Panc1 (cell line): ENCODE data around the gene DYNLT1. TPM values are rescaled to one million over a fixed set of nuclear protein-coding genes. Genes with fewer than 3 reads are reported as not detected.

Experiments used
- ATAC-seq: fragments of 200-7000 bp; cut with Tn5 transposase; 2 replicates; pipeline ENCODE4 v1.9.1; 2020; ENCODE audit warnings: mild to moderate bottlenecking, moderate library complexity
- BruUV-seq: library from RNA; stranded (reverse); fragments of 400-500 nt; replicated peaks from 2 replicates; lab custom pipeline; 2021; lab: Mats Ljungman, UMichigan
- CTCF ChIA-PET: fragments of 300-600 bp; sonication (Branson Sonifier 250); formaldehyde crosslinking; loops from one replicate; lab custom pipeline; 2022; ENCODE audit warnings: antibody characterized with exemption; lab: Charles Lee
- POLR2A ChIA-PET: fragments of 300-600 bp; sonication (Branson Sonifier 250); formaldehyde crosslinking; loops from one replicate; lab custom pipeline; 2022; ENCODE audit warnings: antibody characterized with exemption; lab: Charles Lee
- DNase-seq: peaks from one replicate; pipeline ENCODE4 v3.0.0-alpha.2; 2010; ENCODE audit warnings: low read depth, low spot score
- H3K27ac ChIP-seq: 2 replicates; pipeline ENCODE4 v1.5.1; 2011; ENCODE audit warnings: mild to moderate bottlenecking, low read length, inconsistent platforms
- H3K27me3 ChIP-seq: fragments of 200-500 bp; sonication (Bioruptor generic); 2 replicates; pipeline ENCODE4 v1.6.0; 2014; ENCODE audit warnings: low read length, inconsistent platforms; ENCODE audit not compliant: control insufficient read depth, insufficient read depth
- H3K36me3 ChIP-seq: fragments of 200-500 bp; sonication (Bioruptor generic); 2 replicates; pipeline ENCODE4 v1.5.1; 2014; ENCODE audit warnings: inconsistent platforms, mild to moderate bottlenecking, low read length, moderate library complexity; ENCODE audit not compliant: control insufficient read depth, insufficient read depth
- H3K4me1 ChIP-seq: 2 replicates; pipeline ENCODE4 v1.5.1; 2011; ENCODE audit warnings: inconsistent platforms, mild to moderate bottlenecking, low read length, moderate library complexity; ENCODE audit not compliant: control insufficient read depth, insufficient read depth
- H3K4me3 ChIP-seq, 2 experiments: 2 replicates each; pipeline ENCODE4 v1.5.1; 2011 to 2012; ENCODE audit warnings: low read depth in 2 of 2, low read length in 2 of 2, mild to moderate bottlenecking in 2 of 2, inconsistent platforms in 1 of 2, moderate library complexity in 1 of 2
- H3K9me3 ChIP-seq: fragments of 200-500 bp; sonication (Bioruptor generic); 2 replicates; pipeline ENCODE4 v1.5.1; 2014; ENCODE audit warnings: low read depth, mild to moderate bottlenecking, inconsistent platforms, low read length, moderate library complexity; ENCODE audit not compliant: control insufficient read depth, insufficient read depth
- POLR2AphosphoS5 ChIP-seq: IDR thresholded peaks from 2 replicates; pipeline ENCODE4 v1.6.1; 2012; ENCODE audit warnings: mild to moderate bottlenecking, low read depth, low read length, moderate library complexity
- SIN3A ChIP-seq: IDR thresholded peaks from 2 replicates; pipeline ENCODE4 v1.6.1; 2012; ENCODE audit warnings: low read depth, mild to moderate bottlenecking, low read length, moderate library complexity, borderline replicate concordance; ENCODE audit not compliant: insufficient read depth
- TCF7L2 ChIP-seq: IDR thresholded peaks from 2 replicates; pipeline ENCODE4 v1.6.1; 2011; ENCODE audit warnings: mild to moderate bottlenecking, low read depth, low read length, inconsistent platforms
- in situ Hi-C: cut with HindIII; loops from 2 replicates; pipeline ENCODE4 v1.10.0; 2016; ENCODE audit warnings: low sequenced_read_pairs, low pct_unique_long_range_greater_than_20kb
- intact Hi-C: fragments of 100-400 bp; cut with micrococcal nuclease; formaldehyde crosslinking; loops from one replicate; pipeline ENCODE4 v1.10.0; 2022; ENCODE audit not compliant: unreplicated experiment
- total RNA-seq: library from RNA; stranded (reverse); gene quantifications from one replicate; pipeline ENCODE4 v1.2.1, GENCODE V29; 2021; ENCODE audit not compliant: unreplicated experiment
- TF ChIP-seq, protein P1 (sequence below), 2 experiments: IDR thresholded peaks; 2 replicates each; pipeline ENCODE4 v1.6.1; 2011 to 2012; ENCODE audit warnings: low read depth in 2 of 2, control low read depth in 1 of 2, low read length in 1 of 2, mild to moderate bottlenecking in 1 of 2, moderate library complexity in 1 of 2; ENCODE audit not compliant: insufficient read depth in 1 of 2
- TF ChIP-seq, protein P2 (sequence below): fragments of 450-650 bp; IDR thresholded peaks from 2 replicates; pipeline ENCODE4 v1.5.1; 2017; ENCODE audit warnings: mild to moderate bottlenecking

DYNLT1 gene
- total RNA-seq, 1 experiment from 2014 or later = 137 TPM

DNA sequence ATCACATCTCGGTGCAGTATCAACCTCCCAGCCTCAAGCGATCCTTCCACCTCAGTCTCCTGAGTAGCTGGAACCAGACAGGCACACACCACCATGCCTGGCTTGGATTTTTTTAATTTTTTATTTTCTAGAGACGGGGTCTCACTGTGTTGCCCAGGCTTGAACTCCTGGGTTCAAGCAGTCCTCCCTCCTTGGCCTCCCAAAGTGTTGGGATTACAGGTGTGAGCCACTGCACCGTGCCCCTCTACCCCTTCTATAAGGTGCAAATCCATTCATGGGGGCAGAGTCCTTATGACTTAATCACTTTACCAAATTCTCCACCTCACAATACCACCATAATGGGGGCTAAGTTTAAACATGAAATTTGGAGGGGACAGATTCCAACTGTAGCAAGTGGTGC lies 47.0 kb downstream of the DYNLT1 start:
- Histone ChIP-seq H3K9me3 (no peaks in the 10 kb centered on the region), H3K4me3 (no peak overlapping the region), H3K27ac (no peak overlapping the region), H3K36me3 (peaks cover 13% of the 10 kb centered on the region; the same call in 1 of the 2 replicates), H3K27me3 (no peaks in the 10 kb centered on the region), H3K4me1 (no peaks in the 10 kb centered on the region)
- CTCF ChIA-PET = no interaction called here
- TF ChIP-seq POLR2AphosphoS5 (no peak), SIN3A (no peak), TCF7L2 (no peak)
- TF ChIP-seq, protein P1, sequence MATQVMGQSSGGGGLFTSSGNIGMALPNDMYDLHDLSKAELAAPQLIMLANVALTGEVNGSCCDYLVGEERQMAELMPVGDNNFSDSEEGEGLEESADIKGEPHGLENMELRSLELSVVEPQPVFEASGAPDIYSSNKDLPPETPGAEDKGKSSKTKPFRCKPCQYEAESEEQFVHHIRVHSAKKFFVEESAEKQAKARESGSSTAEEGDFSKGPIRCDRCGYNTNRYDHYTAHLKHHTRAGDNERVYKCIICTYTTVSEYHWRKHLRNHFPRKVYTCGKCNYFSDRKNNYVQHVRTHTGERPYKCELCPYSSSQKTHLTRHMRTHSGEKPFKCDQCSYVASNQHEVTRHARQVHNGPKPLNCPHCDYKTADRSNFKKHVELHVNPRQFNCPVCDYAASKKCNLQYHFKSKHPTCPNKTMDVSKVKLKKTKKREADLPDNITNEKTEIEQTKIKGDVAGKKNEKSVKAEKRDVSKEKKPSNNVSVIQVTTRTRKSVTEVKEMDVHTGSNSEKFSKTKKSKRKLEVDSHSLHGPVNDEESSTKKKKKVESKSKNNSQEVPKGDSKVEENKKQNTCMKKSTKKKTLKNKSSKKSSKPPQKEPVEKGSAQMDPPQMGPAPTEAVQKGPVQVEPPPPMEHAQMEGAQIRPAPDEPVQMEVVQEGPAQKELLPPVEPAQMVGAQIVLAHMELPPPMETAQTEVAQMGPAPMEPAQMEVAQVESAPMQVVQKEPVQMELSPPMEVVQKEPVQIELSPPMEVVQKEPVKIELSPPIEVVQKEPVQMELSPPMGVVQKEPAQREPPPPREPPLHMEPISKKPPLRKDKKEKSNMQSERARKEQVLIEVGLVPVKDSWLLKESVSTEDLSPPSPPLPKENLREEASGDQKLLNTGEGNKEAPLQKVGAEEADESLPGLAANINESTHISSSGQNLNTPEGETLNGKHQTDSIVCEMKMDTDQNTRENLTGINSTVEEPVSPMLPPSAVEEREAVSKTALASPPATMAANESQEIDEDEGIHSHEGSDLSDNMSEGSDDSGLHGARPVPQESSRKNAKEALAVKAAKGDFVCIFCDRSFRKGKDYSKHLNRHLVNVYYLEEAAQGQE (IDR thresholded peaks at IDR 0.05; ENCODE audit: insufficient read depth in 1 of 2, low read depth in 2 of 2, low read length in 1 of 2) = no peak
- TF ChIP-seq, protein P2, sequence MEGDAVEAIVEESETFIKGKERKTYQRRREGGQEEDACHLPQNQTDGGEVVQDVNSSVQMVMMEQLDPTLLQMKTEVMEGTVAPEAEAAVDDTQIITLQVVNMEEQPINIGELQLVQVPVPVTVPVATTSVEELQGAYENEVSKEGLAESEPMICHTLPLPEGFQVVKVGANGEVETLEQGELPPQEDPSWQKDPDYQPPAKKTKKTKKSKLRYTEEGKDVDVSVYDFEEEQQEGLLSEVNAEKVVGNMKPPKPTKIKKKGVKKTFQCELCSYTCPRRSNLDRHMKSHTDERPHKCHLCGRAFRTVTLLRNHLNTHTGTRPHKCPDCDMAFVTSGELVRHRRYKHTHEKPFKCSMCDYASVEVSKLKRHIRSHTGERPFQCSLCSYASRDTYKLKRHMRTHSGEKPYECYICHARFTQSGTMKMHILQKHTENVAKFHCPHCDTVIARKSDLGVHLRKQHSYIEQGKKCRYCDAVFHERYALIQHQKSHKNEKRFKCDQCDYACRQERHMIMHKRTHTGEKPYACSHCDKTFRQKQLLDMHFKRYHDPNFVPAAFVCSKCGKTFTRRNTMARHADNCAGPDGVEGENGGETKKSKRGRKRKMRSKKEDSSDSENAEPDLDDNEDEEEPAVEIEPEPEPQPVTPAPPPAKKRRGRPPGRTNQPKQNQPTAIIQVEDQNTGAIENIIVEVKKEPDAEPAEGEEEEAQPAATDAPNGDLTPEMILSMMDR = no peak
- POLR2A ChIA-PET = no interaction called here
- DNase-seq = no peak
- intact Hi-C loops = loop anchor here (5.0 kb wide), 1 partner anchor 375 kb away; no protein-coding TSS in a partner anchor
- BruUV-seq = no TSS peak
- in situ Hi-C loops = no loop called here
- ATAC-seq = no peak

- no peak for DNase-seq
- Histone ChIP-seq H3K27me3 (no peaks in the 10 kb centered on the region), H3K27ac (no peak overlapping the region), H3K9me3 (no peaks in the 10 kb centered on the region), H3K36me3 (peaks cover 10% of the 10 kb centered on the region; the same call in 1 of the 2 replicates), H3K4me3 (no peak overlapping the region), H3K4me1 (no peaks in the 10 kb centered on the region)
- in situ Hi-C loops = no loop called here
- CTCF ChIA-PET = no interaction called here
- TF ChIP-seq SIN3A = no peak
- TF ChIP-seq, protein P1 (IDR thresholded peaks at IDR 0.05; ENCODE audit: insufficient read depth in 1 of 2, low read depth in 2 of 2, low read length in 1 of 2) = no peak
- TF ChIP-seq, protein P2 = no peak
- BruUV-seq = no TSS peak
- ATAC-seq = no peak
- POLR2A ChIA-PET = no interaction called here
- intact Hi-C loops = loop anchor here (5.0 kb wide), 1 partner anchor 375 kb away; no protein-coding TSS in a partner anchor
Observed at GRCh38 chr6:158596861-158597260, 47.7 kb downstream of the DYNLT1 start.
